WI38 (cell line): ENCODE results near the gene FBN1.

Experiments
- H3K4me3 ChIP-seq: 2 replicates; pipeline ENCODE4 v1.5.1; 2011; ENCODE audit warnings: low read depth, mild to moderate bottlenecking, control low read depth, low read length
- TF ChIP-seq, protein P1 (sequence below): IDR thresholded peaks from 2 replicates; pipeline ENCODE4 v1.5.1; 2012; ENCODE audit warnings: low read depth, mild to moderate bottlenecking, control low read depth, low read length

Gene FBN1

DNA sequence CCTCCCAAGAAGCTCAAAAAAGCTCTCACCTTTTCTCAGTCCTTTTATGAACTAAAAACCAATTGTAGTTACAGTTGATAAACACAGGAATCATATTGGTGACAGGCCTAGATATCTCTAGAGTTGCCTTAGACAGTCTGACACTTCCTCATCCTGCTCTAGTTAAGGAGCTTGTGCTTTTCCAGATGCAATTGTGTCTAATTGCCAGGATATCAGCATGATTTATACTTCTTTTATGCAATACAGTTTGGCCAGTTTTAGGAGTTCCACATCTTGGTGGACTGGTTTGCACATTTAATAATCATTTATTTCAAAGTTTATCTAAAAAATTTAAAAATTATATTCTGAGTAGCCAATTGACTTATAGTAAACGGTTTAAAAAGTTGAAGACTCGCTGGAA is 218.6 kb downstream of the FBN1 start:
- TF ChIP-seq, protein P1, sequence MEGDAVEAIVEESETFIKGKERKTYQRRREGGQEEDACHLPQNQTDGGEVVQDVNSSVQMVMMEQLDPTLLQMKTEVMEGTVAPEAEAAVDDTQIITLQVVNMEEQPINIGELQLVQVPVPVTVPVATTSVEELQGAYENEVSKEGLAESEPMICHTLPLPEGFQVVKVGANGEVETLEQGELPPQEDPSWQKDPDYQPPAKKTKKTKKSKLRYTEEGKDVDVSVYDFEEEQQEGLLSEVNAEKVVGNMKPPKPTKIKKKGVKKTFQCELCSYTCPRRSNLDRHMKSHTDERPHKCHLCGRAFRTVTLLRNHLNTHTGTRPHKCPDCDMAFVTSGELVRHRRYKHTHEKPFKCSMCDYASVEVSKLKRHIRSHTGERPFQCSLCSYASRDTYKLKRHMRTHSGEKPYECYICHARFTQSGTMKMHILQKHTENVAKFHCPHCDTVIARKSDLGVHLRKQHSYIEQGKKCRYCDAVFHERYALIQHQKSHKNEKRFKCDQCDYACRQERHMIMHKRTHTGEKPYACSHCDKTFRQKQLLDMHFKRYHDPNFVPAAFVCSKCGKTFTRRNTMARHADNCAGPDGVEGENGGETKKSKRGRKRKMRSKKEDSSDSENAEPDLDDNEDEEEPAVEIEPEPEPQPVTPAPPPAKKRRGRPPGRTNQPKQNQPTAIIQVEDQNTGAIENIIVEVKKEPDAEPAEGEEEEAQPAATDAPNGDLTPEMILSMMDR, result no peak
- no peak overlapping the region for H3K4me3 ChIP-seq

DNA sequence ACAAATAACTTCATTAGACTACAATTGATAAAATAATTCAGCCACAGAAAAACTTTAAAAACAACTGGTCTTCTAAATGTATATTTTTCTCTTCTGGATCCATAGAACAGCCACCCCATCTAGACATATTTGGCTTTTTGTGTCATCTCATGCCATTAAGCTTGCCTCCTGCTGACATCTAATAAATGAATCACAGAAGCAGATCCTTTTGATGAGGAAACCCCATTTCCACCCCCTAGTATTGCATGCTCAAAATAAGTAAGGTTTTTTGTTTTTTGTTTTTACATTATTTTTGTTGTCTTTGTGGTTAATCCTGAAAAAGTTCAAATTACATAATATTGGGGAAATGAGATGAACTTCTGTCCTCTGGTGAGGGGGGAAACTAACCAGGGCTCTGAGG is 219.5 kb downstream of the FBN1 start:
- H3K4me3 ChIP-seq, result no peak overlapping the region
- TF ChIP-seq, protein P1, result no peak

DNA sequence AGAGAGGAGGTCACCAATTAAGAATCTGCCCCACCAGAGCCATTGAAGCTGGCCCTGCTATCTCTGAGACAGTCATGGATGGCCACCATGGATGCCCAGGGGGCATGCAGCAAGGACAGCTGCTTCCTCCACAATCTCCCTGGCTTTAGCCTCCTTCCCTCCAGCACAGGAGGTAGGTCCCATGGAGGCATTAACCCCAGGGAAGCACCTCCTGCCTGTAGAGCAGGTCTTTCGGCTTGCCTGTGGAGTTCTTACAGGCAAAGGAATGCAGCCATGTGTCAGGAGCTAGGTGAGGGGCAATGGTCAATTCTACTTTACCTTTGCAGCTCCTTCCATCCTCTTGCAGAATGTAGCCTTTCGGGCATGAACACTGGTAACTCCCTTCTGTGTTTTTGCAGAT is 220.5 kb downstream of the FBN1 start:
- no peak overlapping the region for H3K4me3 ChIP-seq
- TF ChIP-seq, protein P1, result no peak

DNA sequence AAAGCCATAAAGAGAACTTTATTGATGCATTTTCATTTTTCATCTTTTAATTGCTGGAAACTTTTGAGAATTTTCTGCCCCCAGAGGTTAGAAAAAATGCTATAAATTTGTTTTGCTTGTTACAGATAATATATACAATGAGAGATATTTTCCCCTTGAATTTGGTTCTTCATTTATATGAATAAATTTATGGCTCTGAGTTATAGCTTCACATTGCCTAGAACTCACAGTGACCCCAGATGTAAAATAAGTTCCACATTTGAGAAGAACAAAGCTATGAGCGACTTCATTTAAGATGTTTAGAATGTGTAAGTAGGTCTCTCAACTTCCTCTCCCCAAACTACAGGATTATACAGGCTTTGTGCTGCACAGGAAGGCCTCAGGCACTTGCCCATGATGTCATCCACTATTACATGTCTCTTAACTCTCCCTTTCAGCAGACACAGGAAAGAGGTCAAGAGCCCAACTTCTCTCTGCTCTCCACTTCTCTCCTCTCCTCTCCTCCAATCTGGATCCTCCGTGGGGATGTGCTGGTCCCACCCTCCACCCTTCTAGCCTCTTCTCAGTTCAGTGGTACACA is 221.5 kb downstream of the FBN1 start:
- TF ChIP-seq, protein P1, result no peak
- no peak overlapping the region for H3K4me3 ChIP-seq

DNA sequence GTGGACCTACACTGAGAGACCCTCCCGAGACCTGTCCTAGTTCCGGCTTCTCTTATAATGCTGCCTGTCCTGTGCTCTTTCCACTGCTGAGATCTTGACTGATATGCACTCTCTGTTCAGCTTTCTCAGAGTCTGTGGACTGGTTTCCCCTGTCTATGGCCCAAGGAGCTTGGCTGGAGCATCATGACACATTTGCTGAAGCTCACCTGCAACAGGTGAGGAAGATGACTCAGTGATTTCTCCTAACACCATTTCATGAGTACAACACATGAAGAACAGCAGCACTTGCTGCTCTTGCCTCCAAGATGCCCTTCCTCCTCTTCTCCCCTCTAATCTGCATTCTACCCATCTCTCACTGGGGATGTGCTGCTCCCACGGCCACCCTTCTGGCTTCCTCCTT is 222.2 kb downstream of the FBN1 start:
- H3K4me3 ChIP-seq, result no peak overlapping the region

DNA sequence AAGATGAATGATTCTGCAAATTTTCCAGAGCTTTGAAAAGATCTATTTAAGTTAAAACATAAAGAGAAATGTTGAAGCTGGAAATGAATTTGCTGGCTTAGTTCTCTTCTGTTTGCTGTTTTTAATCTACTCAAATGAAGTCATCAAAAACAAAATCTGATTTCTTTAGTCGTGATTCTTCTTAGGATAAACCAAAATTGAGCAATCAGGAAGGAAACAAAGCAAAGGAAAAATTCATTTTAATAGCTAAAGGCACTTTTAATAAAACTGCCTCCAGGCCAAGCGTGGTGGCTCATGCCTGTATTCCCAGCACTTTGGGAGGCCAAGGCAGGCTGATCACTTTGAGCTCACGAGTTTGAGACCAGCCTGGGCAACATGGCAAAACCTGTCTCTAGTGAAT is 223.1 kb downstream of the FBN1 start:
- TF ChIP-seq, protein P1, result no peak
- H3K4me3 ChIP-seq, result no peak overlapping the region

More for the DNA sequence above, 222.2 kb downstream of the FBN1 start:
- TF ChIP-seq, protein P1, result no peak

DNA sequence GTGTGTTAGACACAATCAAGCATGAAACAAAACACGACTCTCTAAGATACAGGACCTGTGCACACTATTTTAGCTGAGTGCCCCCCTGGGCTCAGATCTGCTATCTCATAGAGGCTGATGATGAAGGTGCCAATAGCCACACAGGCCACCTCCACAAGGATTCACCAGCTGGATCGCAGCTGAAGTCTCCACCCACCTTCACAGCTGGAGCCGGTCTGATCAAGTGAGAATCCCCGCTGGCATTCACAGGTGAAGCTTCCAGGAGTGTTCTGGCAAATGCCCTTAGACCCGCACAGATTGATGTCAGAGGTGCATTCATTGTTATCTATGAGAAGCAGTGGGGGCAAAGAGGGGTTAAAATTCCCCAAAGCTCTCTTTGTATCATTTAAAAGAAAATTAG is 224.1 kb downstream of the FBN1 start:
- TF ChIP-seq, protein P1, result no peak
- no peak overlapping the region for H3K4me3 ChIP-seq
